Endodermal cell (in vitro differentiated cells): Measurements from ENCODE around the gene SAMD4B. TPM values are rescaled to one million over a fixed set of nuclear protein-coding genes. Genes with fewer than 3 reads are reported as not detected.
A peak's percentile ranks its signal among the peaks of the same experiment; 100 is the strongest.

Experiments
- DNase-seq: peaks from one replicate; pipeline ENCODE4 v3.0.0-alpha.2; 2017
- H3K27ac ChIP-seq: 2 replicates; pipeline ENCODE4 v1.5.1; 2013; ENCODE audit warnings: mild to moderate bottlenecking, low read depth, low read length, moderate library complexity
- H3K27me3 ChIP-seq: 2 replicates; pipeline ENCODE4 v1.6.1; 2013; ENCODE audit warnings: mild to moderate bottlenecking, low read length, moderate library complexity; ENCODE audit not compliant: insufficient read depth, control insufficient read depth, poor library complexity, severe bottlenecking
- H3K36me3 ChIP-seq: 2 replicates; pipeline ENCODE4 v1.7.0; 2013; ENCODE audit warnings: mild to moderate bottlenecking, low read length, moderate library complexity; ENCODE audit not compliant: control insufficient read depth, insufficient read depth
- H3K4me1 ChIP-seq: one replicate; pipeline ENCODE4 v1.7.0; 2013; ENCODE audit warnings: low read length; ENCODE audit not compliant: control insufficient read depth, insufficient read depth
- H3K4me3 ChIP-seq: 2 replicates; pipeline ENCODE4 v1.5.1; 2013; ENCODE audit warnings: mild to moderate bottlenecking, low read length, moderate library complexity
- H3K9ac ChIP-seq: 2 replicates; pipeline ENCODE4 v1.6.1; 2013; ENCODE audit warnings: mild to moderate bottlenecking, low read length, moderate library complexity; ENCODE audit not compliant: poor library complexity, severe bottlenecking; ENCODE audit errors: extremely low read depth
- H3K9me3 ChIP-seq: 2 replicates; pipeline ENCODE4 v1.6.1; 2013; ENCODE audit warnings: mild to moderate bottlenecking, low read length, moderate library complexity; ENCODE audit not compliant: control insufficient read depth
- H3K27ac Mint-ChIP-seq: 2 replicates; pipeline ENCODE4 v1.8.0; 2020; ENCODE audit warnings: mixed read lengths
- H3K27me3 Mint-ChIP-seq: 2 replicates; pipeline ENCODE4 v1.8.0; 2021; ENCODE audit warnings: mild to moderate bottlenecking, mixed read lengths; ENCODE audit not compliant: insufficient read depth
- H3K36me3 Mint-ChIP-seq: 2 replicates; pipeline ENCODE4 v1.8.0; 2020; ENCODE audit warnings: low read depth, mixed read lengths
- H3K4me1 Mint-ChIP-seq: 2 replicates; pipeline ENCODE4 v1.8.0; 2020; ENCODE audit warnings: mixed read lengths
- H3K4me3 Mint-ChIP-seq: 2 replicates; pipeline ENCODE4 v1.8.0; 2020; ENCODE audit warnings: mild to moderate bottlenecking, moderate library complexity, mixed read lengths
- H3K9me3 Mint-ChIP-seq: 2 replicates; pipeline ENCODE4 v1.8.0; 2020; ENCODE audit warnings: mild to moderate bottlenecking, mixed read lengths
- WGBS, 2 experiments: methylation state at CpG; one replicate each; pipeline versions ENCODE4 v1.1.5 to v1.1.7; 2013; ENCODE audit warnings: missing lambda C conversion rate in 2 of 2, mixed read lengths in 1 of 2; ENCODE audit not compliant: insufficient coverage in 1 of 2, insufficient read length in 1 of 2; 5-methylcytosine and 5-hydroxymethylcytosine counted together
- total RNA-seq, 2 donors: library from RNA; stranded (reverse); fragmentation: NEBNext Ultra II Directional in 1 of 2; extraction: Animal tissue kit (Norgen Biotek cat#: 25700) in 1 of 2; gene quantifications; 2 replicates in 1 of 2; 3 replicates in 1 of 2; pipeline ENCODE4 v1.2.1, GENCODE V29; 2021
- TF ChIP-seq, protein P1 (sequence below): fragments of 200-600 bp; sonication (generic); conservative IDR thresholded peaks from 2 replicates; pipeline ENCODE4 v1.5.0; 2021; ENCODE audit warnings: antibody characterized with exemption, mild to moderate bottlenecking

SAMD4B gene
- total RNA-seq, 2 donors from 2014 or later, result 155 to 159 TPM

DNA sequence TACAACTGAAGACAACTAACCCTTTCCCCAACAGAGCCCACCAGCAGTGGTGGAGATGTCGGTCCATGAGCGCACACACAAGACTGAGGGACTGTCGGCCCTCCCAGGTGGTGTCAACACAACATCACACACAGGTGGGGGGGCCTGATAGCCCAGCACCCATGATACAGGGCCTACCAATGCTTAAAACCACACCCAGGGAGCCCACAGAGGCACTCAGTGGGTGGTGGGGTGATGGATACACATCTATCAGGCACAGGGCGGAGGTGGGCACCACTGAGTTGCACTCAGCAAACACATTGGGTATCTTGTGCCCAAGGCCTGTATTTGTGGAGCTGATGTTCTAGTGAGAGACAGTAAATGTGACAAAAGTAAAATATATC lies 57.4 kb downstream of the SAMD4B start:
- WGBS, 2 experiments, result 96 to 100% methylated on average over 1 to 4 of the region's 4 CpGs
- Histone ChIP-seq H3K4me1 (peaks cover 21% of the 10 kb centered on the region), H3K27me3 (no peaks in the 10 kb centered on the region), H3K36me3 (peaks cover 13% of the 10 kb centered on the region), H3K9me3 (no peaks in the 10 kb centered on the region), H3K27ac (no peak overlapping the region), H3K9ac (no peak overlapping the region), H3K4me3 (no peak overlapping the region)
- no peak for DNase-seq
- Mint-ChIP-seq H3K4me1 (peaks cover 39% of the 10 kb centered on the region), H3K36me3 (peaks cover 22% of the 10 kb centered on the region), H3K27me3 (no peaks in the 10 kb centered on the region), H3K9me3 (no peaks in the 10 kb centered on the region), H3K27ac (peak overlapping the region; percentile 1), H3K4me3 (no peak overlapping the region)
- TF ChIP-seq, protein P1, sequence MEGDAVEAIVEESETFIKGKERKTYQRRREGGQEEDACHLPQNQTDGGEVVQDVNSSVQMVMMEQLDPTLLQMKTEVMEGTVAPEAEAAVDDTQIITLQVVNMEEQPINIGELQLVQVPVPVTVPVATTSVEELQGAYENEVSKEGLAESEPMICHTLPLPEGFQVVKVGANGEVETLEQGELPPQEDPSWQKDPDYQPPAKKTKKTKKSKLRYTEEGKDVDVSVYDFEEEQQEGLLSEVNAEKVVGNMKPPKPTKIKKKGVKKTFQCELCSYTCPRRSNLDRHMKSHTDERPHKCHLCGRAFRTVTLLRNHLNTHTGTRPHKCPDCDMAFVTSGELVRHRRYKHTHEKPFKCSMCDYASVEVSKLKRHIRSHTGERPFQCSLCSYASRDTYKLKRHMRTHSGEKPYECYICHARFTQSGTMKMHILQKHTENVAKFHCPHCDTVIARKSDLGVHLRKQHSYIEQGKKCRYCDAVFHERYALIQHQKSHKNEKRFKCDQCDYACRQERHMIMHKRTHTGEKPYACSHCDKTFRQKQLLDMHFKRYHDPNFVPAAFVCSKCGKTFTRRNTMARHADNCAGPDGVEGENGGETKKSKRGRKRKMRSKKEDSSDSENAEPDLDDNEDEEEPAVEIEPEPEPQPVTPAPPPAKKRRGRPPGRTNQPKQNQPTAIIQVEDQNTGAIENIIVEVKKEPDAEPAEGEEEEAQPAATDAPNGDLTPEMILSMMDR, result no peak

DNA sequence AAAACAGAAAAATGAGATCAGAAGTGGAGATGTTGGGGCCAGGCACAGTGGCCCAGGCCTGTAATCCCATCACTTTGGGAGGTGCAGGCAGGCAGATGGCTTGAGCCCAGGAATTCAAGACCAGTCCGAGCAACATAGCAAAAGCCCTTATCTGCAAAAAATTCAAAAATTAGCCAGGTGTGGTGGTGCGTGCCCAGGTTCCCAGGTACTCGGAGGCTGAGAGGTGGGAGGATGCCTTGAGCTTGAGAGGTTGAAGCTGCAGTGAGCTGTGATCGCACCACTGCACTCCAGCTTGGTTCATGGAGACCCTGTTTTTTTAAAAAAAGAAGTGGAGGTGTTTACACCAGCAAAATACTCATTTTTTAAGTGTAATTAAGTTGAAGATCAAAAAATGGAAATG lies 57.8 kb downstream of the SAMD4B start:
- Mint-ChIP-seq H3K36me3 (peaks cover 18% of the 10 kb centered on the region), H3K9me3 (no peaks in the 10 kb centered on the region), H3K4me3 (no peak overlapping the region), H3K27ac (peak overlapping the region; percentile 1), H3K4me1 (peaks cover 39% of the 10 kb centered on the region), H3K27me3 (no peaks in the 10 kb centered on the region)
- no peaks in the 10 kb centered on the region for H3K27me3 ChIP-seq
- no peak overlapping the region for H3K9ac ChIP-seq
- H3K4me3 ChIP-seq, result no peak overlapping the region
- TF ChIP-seq, protein P1, result no peak
- no peak overlapping the region for H3K27ac ChIP-seq
- H3K4me1 ChIP-seq, result peaks cover 21% of the 10 kb centered on the region
- H3K36me3 ChIP-seq, result peaks cover 12% of the 10 kb centered on the region
- 87 to 100% methylated on average over 3 to 4 of the region's 4 CpGs for WGBS, 2 experiments
- no peak for DNase-seq
- H3K9me3 ChIP-seq, result no peaks in the 10 kb centered on the region

DNA sequence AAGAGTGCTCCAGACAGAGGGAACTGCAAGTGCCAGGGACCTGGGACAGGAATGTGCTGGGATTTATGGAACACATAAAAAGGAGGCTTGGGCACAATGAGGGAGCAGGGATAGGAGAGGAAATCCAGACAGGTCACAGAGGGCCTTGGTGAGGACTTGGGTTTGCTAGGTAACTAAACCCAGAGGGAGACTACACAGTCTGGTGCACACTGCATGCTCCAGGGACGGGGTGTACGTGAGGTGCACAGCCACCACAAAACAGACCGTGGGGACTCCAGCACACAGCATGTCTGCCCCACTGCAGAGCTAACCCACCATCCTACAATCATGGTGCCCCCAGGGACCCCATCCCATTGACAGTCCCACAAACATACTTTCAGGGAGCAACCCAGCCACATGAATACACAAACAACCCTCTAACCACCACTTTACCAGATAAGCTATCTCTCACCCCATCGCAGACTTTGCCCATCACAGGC lies 58.9 kb downstream of the SAMD4B start:
- Mint-ChIP-seq H3K9me3 (no peaks in the 10 kb centered on the region), H3K36me3 (peaks cover 10% of the 10 kb centered on the region), H3K4me1 (peaks cover 44% of the 10 kb centered on the region), H3K27ac (peak overlapping the region; percentile 100), H3K4me3 (peak overlapping the region; percentile 73), H3K27me3 (no peaks in the 10 kb centered on the region)
- peaks cover 3% of the 10 kb centered on the region for H3K36me3 ChIP-seq
- H3K9me3 ChIP-seq, result no peaks in the 10 kb centered on the region
- no peak for DNase-seq
- peaks cover 21% of the 10 kb centered on the region for H3K4me1 ChIP-seq
- no peaks in the 10 kb centered on the region for H3K27me3 ChIP-seq
- 80 to 86% methylated on average over 4 of the region's 4 CpGs for WGBS, 2 experiments
- H3K27ac ChIP-seq, result no peak overlapping the region
- TF ChIP-seq, protein P1, result no peak
- H3K9ac ChIP-seq, result no peak overlapping the region
- peak overlapping the region; percentile 15 for H3K4me3 ChIP-seq
